ENCODE results near the gene RGCC.

RGCC gene

GRCh38 chr13:41453620-41454019 lies 3.7 kb upstream of the RGCC start:
- DNase-seq (ENCODE audit: low spot score): no peak

GRCh38 chr13:41454170-41454569 lies 3.2 kb upstream of the RGCC start:
- DNase-seq (ENCODE audit: low spot score): no peak

- DNase-seq (ENCODE audit: low spot score): no peak
Observed at GRCh38 chr13:41455725-41456419, 1.5 kb upstream of the RGCC start.

GRCh38 chr13:41457589-41458186 lies 338 bp downstream of the RGCC start:
- peak; percentile 40 for DNase-seq (ENCODE audit: low spot score)

GRCh38 chr13:41458187-41458760 lies 924 bp downstream of the RGCC start:
- DNase-seq (ENCODE audit: low spot score): peak; percentile 49

GRCh38 chr13:41458761-41459431 lies 1.5 kb downstream of the RGCC start:
- peak; percentile 76 for DNase-seq (ENCODE audit: low spot score)

- DNase-seq (ENCODE audit: low spot score): no peak
Observed at GRCh38 chr13:41459432-41460073, 2.2 kb downstream of the RGCC start.

GRCh38 chr13:41460074-41460465 lies 2.7 kb downstream of the RGCC start:
- no peak for DNase-seq (ENCODE audit: low spot score)

GRCh38 chr13:41460930-41461329 lies 3.6 kb downstream of the RGCC start:
- no peak for DNase-seq (ENCODE audit: low spot score)

- no peak for DNase-seq (ENCODE audit: low spot score)
Observed at GRCh38 chr13:41461527-41462139, 4.3 kb downstream of the RGCC start.

- DNase-seq (ENCODE audit: low spot score): no peak
Observed at GRCh38 chr13:41462427-41462826, 5.1 kb downstream of the RGCC start.

- DNase-seq (ENCODE audit: low spot score): no peak
Observed at GRCh38 chr13:41463838-41464602, 6.7 kb downstream of the RGCC start.

- DNase-seq (ENCODE audit: low spot score): peak; percentile 91
Observed at GRCh38 chr13:41465241-41465847, 8.0 kb downstream of the RGCC start.

GRCh38 chr13:41465898-41466320 lies 8.6 kb downstream of the RGCC start:
- DNase-seq (ENCODE audit: low spot score): no peak

GRCh38 chr13:41467425-41467945 lies 10.1 kb downstream of the RGCC start:
- DNase-seq (ENCODE audit: low spot score): no peak

- DNase-seq (ENCODE audit: low spot score): no peak
Observed at GRCh38 chr13:41468631-41469030, 11.3 kb downstream of the RGCC start.

- no peak for DNase-seq (ENCODE audit: low spot score)
Observed at GRCh38 chr13:41470196-41470595, 12.8 kb downstream of the RGCC start.

- no peak for DNase-seq (ENCODE audit: low spot score)
Observed at GRCh38 chr13:41471785-41472184, 14.4 kb downstream of the RGCC start.

GRCh38 chr13:41487222-41487621 lies 29.9 kb downstream of the RGCC start:
- no peak for DNase-seq (ENCODE audit: low spot score)

- DNase-seq (ENCODE audit: low spot score): no peak
Observed at GRCh38 chr13:41488124-41488523, 30.8 kb downstream of the RGCC start.
